Mammary epithelial cell (primary cell): ENCODE data around the gene LTA.

ENCODE experiments used
- EZH2 ChIP-seq: IDR thresholded peaks from 2 replicates; pipeline ENCODE4 v1.6.1; 2012; ENCODE audit warnings: low read length, inconsistent platforms, borderline replicate concordance
- TF ChIP-seq, protein P1 (sequence below), 2 donors: IDR thresholded peaks in 1 of 2; conservative IDR thresholded peaks in 1 of 2; 2 replicates each; pipeline ENCODE4 v1.5.1; 2011 to 2012; ENCODE audit warnings: inconsistent platforms in 2 of 2, low read length in 2 of 2, mild to moderate bottlenecking in 2 of 2, control low read depth in 1 of 2, low read depth in 1 of 2; ENCODE audit not compliant: insufficient read depth in 1 of 2; ENCODE audit errors: extremely low read depth in 1 of 2

DNA sequence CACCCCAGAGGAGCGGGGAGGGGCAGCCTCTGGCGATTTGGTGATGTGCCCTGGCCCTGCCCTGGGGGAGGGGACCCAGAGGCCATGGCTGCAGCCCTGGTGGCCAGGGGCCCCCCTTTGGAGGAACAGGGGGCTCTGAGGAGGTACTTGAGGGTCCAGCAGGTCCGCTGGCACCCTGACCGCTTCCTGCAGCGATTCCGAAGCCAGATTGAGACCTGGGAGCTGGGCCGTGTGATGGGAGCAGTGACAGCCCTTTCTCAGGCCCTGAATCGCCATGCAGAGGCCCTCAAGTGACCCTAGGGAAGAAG is 13.8 kb upstream of the LTA start:
- TF ChIP-seq, protein P1, sequence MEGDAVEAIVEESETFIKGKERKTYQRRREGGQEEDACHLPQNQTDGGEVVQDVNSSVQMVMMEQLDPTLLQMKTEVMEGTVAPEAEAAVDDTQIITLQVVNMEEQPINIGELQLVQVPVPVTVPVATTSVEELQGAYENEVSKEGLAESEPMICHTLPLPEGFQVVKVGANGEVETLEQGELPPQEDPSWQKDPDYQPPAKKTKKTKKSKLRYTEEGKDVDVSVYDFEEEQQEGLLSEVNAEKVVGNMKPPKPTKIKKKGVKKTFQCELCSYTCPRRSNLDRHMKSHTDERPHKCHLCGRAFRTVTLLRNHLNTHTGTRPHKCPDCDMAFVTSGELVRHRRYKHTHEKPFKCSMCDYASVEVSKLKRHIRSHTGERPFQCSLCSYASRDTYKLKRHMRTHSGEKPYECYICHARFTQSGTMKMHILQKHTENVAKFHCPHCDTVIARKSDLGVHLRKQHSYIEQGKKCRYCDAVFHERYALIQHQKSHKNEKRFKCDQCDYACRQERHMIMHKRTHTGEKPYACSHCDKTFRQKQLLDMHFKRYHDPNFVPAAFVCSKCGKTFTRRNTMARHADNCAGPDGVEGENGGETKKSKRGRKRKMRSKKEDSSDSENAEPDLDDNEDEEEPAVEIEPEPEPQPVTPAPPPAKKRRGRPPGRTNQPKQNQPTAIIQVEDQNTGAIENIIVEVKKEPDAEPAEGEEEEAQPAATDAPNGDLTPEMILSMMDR (conservative IDR thresholded peaks at IDR 0.05 in 1 of 2, IDR thresholded peaks at IDR 0.05 in 1 of 2; ENCODE audit: extremely low read depth in 1 of 2, insufficient read depth in 1 of 2, low read depth in 1 of 2, low read length in 2 of 2) = no peak
- TF ChIP-seq EZH2 = no peak
